ENCODE data around the gene CELF4.

GRCh38 chr18:37307181-37307580, 258.4 kb downstream of the CELF4 start:
- no peak for TF ChIP-seq POLR2A (IDR thresholded peaks at IDR 0.05)
- TF ChIP-seq CTCF (IDR thresholded peaks at IDR 0.05) = no peak

Measured in upper lobe of left lung (tissue), 4 donors.